Prostate gland (tissue), 2 donors: ENCODE data around the gene TMEM100.

Experiments
- POLR2AphosphoS5 ChIP-seq: sonication (generic); formaldehyde crosslinking; IDR thresholded peaks from one replicate; pipeline ENCODE4 v1.6.1; 2017; ENCODE audit warnings: antibody characterized with exemption
- TF ChIP-seq, protein P1 (sequence below), 4 experiments: fragments of 200-600 bp in 2 of 4; fragments of 450-650 bp in 2 of 4; sonication (generic) in 2 of 4; IDR thresholded peaks; 1 replicate in 3 of 4; 2 replicates in 1 of 4; pipeline ENCODE4 v1.5.1; 2016 to 2019; ENCODE audit warnings: antibody characterized with exemption in 4 of 4, mild to moderate bottlenecking in 2 of 4, moderate library complexity in 2 of 4

DNA sequence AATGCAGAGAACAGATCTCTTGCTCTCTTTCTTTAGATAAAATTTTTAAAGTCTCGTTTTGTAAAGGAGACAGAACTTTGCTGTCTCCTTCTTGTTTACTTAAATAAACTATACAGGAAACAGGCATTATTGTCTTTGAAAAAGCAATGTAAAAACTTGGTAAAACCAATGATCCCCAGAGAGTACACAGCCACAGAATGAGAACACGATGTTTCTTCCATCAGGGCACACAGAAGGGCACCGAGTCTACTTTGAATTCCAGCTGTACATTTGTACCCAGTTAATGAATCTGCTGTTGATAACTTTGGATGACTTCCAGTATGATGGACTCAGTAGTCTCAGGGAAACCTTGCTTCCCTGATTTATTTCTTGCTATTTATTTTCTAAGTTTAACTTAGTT is 8.1 kb upstream of the TMEM100 start:
- TF ChIP-seq, protein P1, sequence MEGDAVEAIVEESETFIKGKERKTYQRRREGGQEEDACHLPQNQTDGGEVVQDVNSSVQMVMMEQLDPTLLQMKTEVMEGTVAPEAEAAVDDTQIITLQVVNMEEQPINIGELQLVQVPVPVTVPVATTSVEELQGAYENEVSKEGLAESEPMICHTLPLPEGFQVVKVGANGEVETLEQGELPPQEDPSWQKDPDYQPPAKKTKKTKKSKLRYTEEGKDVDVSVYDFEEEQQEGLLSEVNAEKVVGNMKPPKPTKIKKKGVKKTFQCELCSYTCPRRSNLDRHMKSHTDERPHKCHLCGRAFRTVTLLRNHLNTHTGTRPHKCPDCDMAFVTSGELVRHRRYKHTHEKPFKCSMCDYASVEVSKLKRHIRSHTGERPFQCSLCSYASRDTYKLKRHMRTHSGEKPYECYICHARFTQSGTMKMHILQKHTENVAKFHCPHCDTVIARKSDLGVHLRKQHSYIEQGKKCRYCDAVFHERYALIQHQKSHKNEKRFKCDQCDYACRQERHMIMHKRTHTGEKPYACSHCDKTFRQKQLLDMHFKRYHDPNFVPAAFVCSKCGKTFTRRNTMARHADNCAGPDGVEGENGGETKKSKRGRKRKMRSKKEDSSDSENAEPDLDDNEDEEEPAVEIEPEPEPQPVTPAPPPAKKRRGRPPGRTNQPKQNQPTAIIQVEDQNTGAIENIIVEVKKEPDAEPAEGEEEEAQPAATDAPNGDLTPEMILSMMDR (IDR thresholded peaks at IDR 0.05), result no peak
- TF ChIP-seq POLR2AphosphoS5, result peak; percentile 63
